Measurements from ENCODE around the gene BRD9.

BRD9 gene

DNA sequence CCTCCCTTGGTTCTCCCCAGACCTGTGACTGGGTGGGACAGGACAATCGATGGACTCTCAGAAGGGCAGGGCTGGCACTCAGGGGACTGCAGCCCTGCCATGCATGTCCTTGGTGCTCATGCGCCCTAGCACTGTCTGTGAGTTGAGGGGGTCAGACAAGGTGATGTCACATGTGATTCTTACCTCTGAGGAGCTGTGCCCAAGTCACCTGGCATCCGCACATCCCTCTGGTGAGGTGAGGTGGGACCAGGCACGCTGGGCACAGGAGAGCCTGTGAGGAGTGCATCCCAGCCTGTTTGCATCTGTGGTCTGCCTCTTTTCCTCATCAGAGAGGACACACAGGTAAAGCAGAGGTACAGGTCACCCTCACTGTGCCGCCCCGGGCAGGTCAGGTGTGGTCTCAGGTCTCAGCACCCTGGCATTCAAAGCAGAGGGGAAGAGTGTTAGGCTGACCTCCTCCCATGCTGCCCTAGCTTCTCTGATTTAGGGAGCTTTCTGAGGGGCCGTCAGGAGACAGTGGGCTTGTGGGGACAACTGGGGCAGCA, 14.8 kb upstream of the BRD9 start:
- H3K4me1 ChIP-seq (ENCODE audit: control insufficient read depth in 1 of 2, insufficient read depth in 1 of 2, low read depth in 1 of 2, low read length in 1 of 2) = no peaks in the 10 kb centered on the region
- TF ChIP-seq, protein P1, sequence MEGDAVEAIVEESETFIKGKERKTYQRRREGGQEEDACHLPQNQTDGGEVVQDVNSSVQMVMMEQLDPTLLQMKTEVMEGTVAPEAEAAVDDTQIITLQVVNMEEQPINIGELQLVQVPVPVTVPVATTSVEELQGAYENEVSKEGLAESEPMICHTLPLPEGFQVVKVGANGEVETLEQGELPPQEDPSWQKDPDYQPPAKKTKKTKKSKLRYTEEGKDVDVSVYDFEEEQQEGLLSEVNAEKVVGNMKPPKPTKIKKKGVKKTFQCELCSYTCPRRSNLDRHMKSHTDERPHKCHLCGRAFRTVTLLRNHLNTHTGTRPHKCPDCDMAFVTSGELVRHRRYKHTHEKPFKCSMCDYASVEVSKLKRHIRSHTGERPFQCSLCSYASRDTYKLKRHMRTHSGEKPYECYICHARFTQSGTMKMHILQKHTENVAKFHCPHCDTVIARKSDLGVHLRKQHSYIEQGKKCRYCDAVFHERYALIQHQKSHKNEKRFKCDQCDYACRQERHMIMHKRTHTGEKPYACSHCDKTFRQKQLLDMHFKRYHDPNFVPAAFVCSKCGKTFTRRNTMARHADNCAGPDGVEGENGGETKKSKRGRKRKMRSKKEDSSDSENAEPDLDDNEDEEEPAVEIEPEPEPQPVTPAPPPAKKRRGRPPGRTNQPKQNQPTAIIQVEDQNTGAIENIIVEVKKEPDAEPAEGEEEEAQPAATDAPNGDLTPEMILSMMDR (IDR thresholded peaks at IDR 0.05) = no peak
- H3K27ac ChIP-seq = no peak overlapping the region
- H3K27me3 ChIP-seq = no peaks in the 10 kb centered on the region
- peaks cover 28% of the 10 kb centered on the region for H3K36me3 ChIP-seq
- no peaks in the 10 kb centered on the region for H3K9me3 ChIP-seq
- no peak overlapping the region for H3K4me3 ChIP-seq (ENCODE audit: low read depth in 1 of 2, low read length in 1 of 2)

DNA sequence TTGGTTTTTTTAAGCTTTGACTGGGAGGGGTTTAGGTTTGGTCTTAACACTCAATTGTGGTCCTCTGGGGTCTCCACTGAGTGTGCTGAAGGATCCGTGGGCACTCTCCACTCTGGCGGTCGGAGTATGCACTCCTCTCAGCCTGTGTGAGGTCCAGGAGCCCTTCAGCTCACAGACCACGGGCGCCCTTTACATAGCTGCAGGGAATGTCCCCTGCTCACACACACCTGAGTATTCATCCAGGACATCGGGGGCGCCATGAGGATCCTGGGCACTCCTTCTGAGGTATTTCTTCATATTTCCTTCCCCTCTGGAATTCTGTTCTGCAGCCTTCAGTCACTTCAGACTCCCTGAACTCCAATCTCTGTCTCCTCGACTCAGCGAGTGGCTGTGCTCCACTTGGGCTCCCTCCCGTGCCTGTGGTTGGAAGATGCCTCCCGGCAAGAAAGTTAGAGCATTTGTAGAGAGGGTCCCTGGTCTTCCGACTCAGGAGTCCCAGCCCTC, 12.6 kb upstream of the BRD9 start:
- Histone ChIP-seq H3K36me3 (peaks cover 24% of the 10 kb centered on the region), H3K9me3 (no peaks in the 10 kb centered on the region), H3K4me1 (ENCODE audit: control insufficient read depth in 1 of 2, insufficient read depth in 1 of 2, low read depth in 1 of 2, low read length in 1 of 2) (no peaks in the 10 kb centered on the region), H3K4me3 (ENCODE audit: low read depth in 1 of 2, low read length in 1 of 2) (no peak overlapping the region), H3K27ac (no peak overlapping the region), H3K27me3 (no peaks in the 10 kb centered on the region)
- TF ChIP-seq, protein P1 (IDR thresholded peaks at IDR 0.05) = no peak

DNA sequence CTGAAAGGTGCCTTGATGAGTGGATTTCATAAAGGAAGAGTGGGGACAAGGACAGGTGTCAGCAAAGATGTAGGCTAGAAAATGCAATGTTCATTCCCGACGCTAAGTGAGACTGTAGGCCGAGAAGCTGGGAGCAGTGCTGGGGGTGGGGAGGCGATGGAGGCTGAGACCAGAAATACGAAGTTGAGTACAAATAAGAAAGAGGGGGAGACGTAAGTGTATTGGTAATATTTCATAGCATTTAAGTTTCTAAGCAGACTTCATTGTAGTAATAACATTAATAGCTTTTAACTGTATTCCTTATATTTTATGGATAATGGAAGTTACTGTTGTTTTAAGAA, 11.1 kb upstream of the BRD9 start:
- Histone ChIP-seq H3K9me3 (no peaks in the 10 kb centered on the region), H3K4me3 (ENCODE audit: low read depth in 1 of 2, low read length in 1 of 2) (no peak overlapping the region), H3K36me3 (peaks cover 16% of the 10 kb centered on the region), H3K27me3 (no peaks in the 10 kb centered on the region), H3K27ac (no peak overlapping the region), H3K4me1 (ENCODE audit: control insufficient read depth in 1 of 2, insufficient read depth in 1 of 2, low read depth in 1 of 2, low read length in 1 of 2) (no peaks in the 10 kb centered on the region)
- TF ChIP-seq, protein P1 (IDR thresholded peaks at IDR 0.05) = no peak

DNA sequence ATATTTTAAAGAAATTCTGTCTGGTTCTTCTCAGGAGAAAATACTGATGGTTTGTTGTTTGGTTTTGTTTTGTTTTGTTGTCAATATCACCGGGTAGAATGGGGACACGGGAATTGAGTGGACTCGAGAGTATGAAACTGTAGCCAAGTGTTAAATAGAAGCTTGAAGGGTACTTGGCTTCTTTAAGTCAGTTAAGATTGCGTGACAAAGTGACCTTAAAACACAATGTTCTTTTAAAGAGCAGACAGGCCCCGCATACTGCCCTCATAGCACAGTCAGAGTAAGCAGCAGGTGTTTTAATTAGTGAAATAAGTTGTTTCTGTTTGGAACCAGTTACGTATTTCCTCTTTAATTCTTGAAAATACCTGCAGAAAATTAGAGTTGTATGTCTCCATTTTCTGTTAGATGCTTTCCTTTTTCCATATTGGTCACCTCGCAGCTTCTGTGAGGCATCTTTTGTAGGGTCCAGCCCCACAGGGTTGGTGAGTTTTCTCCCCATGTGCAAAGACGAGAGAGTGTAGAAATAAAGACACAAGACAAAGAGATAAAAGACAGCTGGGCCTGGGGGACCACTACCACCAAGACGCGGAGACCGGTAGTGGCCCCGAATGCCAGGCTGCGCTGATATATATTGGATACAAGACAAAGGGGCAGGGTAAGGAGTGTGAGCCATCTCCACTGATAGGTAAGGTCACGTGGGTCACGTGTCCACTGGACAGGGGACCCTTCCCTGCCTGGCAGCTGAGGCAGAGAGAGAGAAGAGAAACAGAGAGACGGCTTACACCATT, 9.7 kb upstream of the BRD9 start:
- no peaks in the 10 kb centered on the region for H3K4me1 ChIP-seq (ENCODE audit: control insufficient read depth in 1 of 2, insufficient read depth in 1 of 2, low read depth in 1 of 2, low read length in 1 of 2)
- TF ChIP-seq, protein P1 (IDR thresholded peaks at IDR 0.05) = no peak
- H3K4me3 ChIP-seq (ENCODE audit: low read depth in 1 of 2, low read length in 1 of 2) = no peak overlapping the region
- H3K27me3 ChIP-seq = no peaks in the 10 kb centered on the region
- H3K27ac ChIP-seq = no peak overlapping the region
- H3K36me3 ChIP-seq = peaks cover 3% of the 10 kb centered on the region
- no peaks in the 10 kb centered on the region for H3K9me3 ChIP-seq

DNA sequence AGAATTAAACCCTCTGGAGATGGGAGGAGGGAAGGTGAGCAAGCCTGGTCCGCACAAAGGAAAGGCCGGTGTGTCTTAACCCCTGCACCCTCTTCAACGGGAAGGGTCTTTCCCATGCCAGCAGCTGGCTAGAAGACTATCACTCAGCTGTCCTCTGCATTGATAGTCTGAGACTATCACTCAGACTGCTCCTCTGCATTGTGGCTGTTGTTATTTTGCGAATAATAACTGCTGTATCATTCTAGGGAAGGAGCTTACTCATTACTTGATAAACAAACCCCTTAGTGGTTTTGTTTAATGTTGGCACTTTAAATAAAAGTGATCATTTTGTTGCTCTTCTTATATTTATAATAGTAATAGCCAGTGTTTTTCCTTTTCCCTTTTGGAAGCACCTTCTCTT, 8.2 kb upstream of the BRD9 start:
- Histone ChIP-seq H3K4me3 (ENCODE audit: low read depth in 1 of 2, low read length in 1 of 2) (no peak overlapping the region), H3K36me3 (no peaks in the 10 kb centered on the region), H3K9me3 (no peaks in the 10 kb centered on the region), H3K27me3 (no peaks in the 10 kb centered on the region), H3K27ac (no peak overlapping the region), H3K4me1 (ENCODE audit: control insufficient read depth in 1 of 2, insufficient read depth in 1 of 2, low read depth in 1 of 2, low read length in 1 of 2) (no peaks in the 10 kb centered on the region)
- TF ChIP-seq, protein P1 (IDR thresholded peaks at IDR 0.05) = no peak
